Esophagus squamous epithelium (tissue), 4 donors: ENCODE results near the gene ANKFN1.

ENCODE experiments used
- CTCF ChIP-seq, 6 experiments: fragments of 450-650 bp in 4 of 6; fragments of 200-600 bp in 2 of 6; sonication (generic) in 2 of 6; IDR thresholded peaks; one replicate each; pipeline ENCODE4 v1.5.1; 2016 to 2019; ENCODE audit warnings: antibody characterized with exemption in 6 of 6, mild to moderate bottlenecking in 4 of 6, moderate library complexity in 4 of 6
- POLR2A ChIP-seq, 4 donors: fragments of 450-650 bp; IDR thresholded peaks; one replicate each; pipeline ENCODE4 v1.6.1; 2017; ENCODE audit warnings: antibody characterized with exemption in 4 of 4, mild to moderate bottlenecking in 4 of 4, moderate library complexity in 3 of 4

- TF ChIP-seq CTCF (IDR thresholded peaks at IDR 0.05) (no peak), POLR2A (IDR thresholded peaks at IDR 0.05) (no peak)
Observed at GRCh38 chr17:56468840-56469239, 315.6 kb downstream of the ANKFN1 start.
